Brain microvascular endothelial cell (primary cell): Measurements from ENCODE around the gene DNAH11.
A peak's percentile ranks its signal among the peaks of the same experiment; 100 is the strongest.

Experiments
- DNase-seq: peaks from one replicate; pipeline ENCODE4 v3.0.0-alpha.2; 2020
- H3K27ac ChIP-seq: fragments of 250-450 bp; sonication (Bioruptor Pico); 2 replicates; pipeline ENCODE4 v1.5.1; 2020; ENCODE audit warnings: mild to moderate bottlenecking, moderate library complexity
- H3K27me3 ChIP-seq: fragments of 250-450 bp; sonication (Bioruptor Pico); replicated peaks from 2 replicates; pipeline ENCODE4 v1.5.1; 2020; ENCODE audit warnings: mild to moderate bottlenecking
- H3K36me3 ChIP-seq: fragments of 250-450 bp; sonication (Bioruptor Pico); replicated peaks from 2 replicates; pipeline ENCODE4 v1.5.1; 2020; ENCODE audit warnings: mild to moderate bottlenecking
- H3K4me3 ChIP-seq: 2 replicates; pipeline ENCODE4 v1.5.1; 2011; ENCODE audit warnings: low read depth, mild to moderate bottlenecking, control low read depth, low read length, moderate library complexity
- CTCF ChIP-seq: IDR thresholded peaks from 2 replicates; pipeline ENCODE4 v1.5.1; 2011; ENCODE audit warnings: low read depth, mild to moderate bottlenecking, moderate library complexity, low read length, control low read depth, inconsistent platforms; ENCODE audit errors: missing control alignments
- in situ Hi-C: cut with HindIII; loops from 2 replicates; pipeline ENCODE4 v1.10.0; 2017; ENCODE audit warnings: low sequenced_read_pairs, low pct_ligation_motif_present

DNAH11 gene

GRCh38 chr7:21608465-21608864 is 65.6 kb downstream of the DNAH11 start:
- TF ChIP-seq CTCF: no peak
- in situ Hi-C loops: no loop called here
- no peaks in the 10 kb centered on the region for H3K36me3 ChIP-seq

GRCh38 chr7:21611129-21611528 is 68.3 kb downstream of the DNAH11 start:
- in situ Hi-C loops: no loop called here
- H3K36me3 ChIP-seq: no peaks in the 10 kb centered on the region
- TF ChIP-seq CTCF: no peak
- H3K27me3 ChIP-seq: no peaks in the 10 kb centered on the region
- no peak for DNase-seq
- no peak overlapping the region for H3K4me3 ChIP-seq
- no peak overlapping the region for H3K27ac ChIP-seq

More at GRCh38 chr7:21608465-21608864, 65.6 kb downstream of the DNAH11 start:
- H3K27ac ChIP-seq: no peak overlapping the region
- H3K4me3 ChIP-seq: no peak overlapping the region
- H3K27me3 ChIP-seq: no peaks in the 10 kb centered on the region
- DNase-seq: no peak

GRCh38 chr7:21616091-21616490 is 73.3 kb downstream of the DNAH11 start:
- no peaks in the 10 kb centered on the region for H3K36me3 ChIP-seq
- DNase-seq: no peak
- in situ Hi-C loops: no loop called here
- no peak overlapping the region for H3K4me3 ChIP-seq
- no peak overlapping the region for H3K27ac ChIP-seq
- no peaks in the 10 kb centered on the region for H3K27me3 ChIP-seq
- no peak for TF ChIP-seq CTCF

- in situ Hi-C loops: no loop called here
- peak; percentile 5 for DNase-seq
- no peaks in the 10 kb centered on the region for H3K36me3 ChIP-seq
- H3K27me3 ChIP-seq: no peaks in the 10 kb centered on the region
- TF ChIP-seq CTCF: no peak
- peak overlapping the region; percentile 41 for H3K27ac ChIP-seq
- H3K4me3 ChIP-seq: no peak overlapping the region
Measured at GRCh38 chr7:21616796-21617436, 74.1 kb downstream of the DNAH11 start.

- TF ChIP-seq CTCF: no peak
- no peak overlapping the region for H3K4me3 ChIP-seq
- in situ Hi-C loops: no loop called here
- no peaks in the 10 kb centered on the region for H3K27me3 ChIP-seq
- peak overlapping the region; percentile 41 for H3K27ac ChIP-seq
- H3K36me3 ChIP-seq: no peaks in the 10 kb centered on the region
- DNase-seq: no peak
Measured at GRCh38 chr7:21617513-21617912, 74.7 kb downstream of the DNAH11 start.

- Histone ChIP-seq H3K36me3 (no peaks in the 10 kb centered on the region), H3K27me3 (no peaks in the 10 kb centered on the region), H3K27ac (peak overlapping the region; percentile 47), H3K4me3 (no peak overlapping the region)
- peak; percentile 81 for DNase-seq
- in situ Hi-C loops: no loop called here
- TF ChIP-seq CTCF: no peak
Measured at GRCh38 chr7:21617916-21618390, 75.1 kb downstream of the DNAH11 start.
